ENCODE measurements around the gene MED15. TPM values are rescaled to one million over a fixed set of nuclear protein-coding genes. Genes with fewer than 3 reads are reported as not detected.

Gene MED15
- total RNA-seq, 3 donors from 2014 or later = 36.6 to 53.1 (median 52.3) TPM

GRCh38 chr22:20565761-20566160 lies 58.4 kb downstream of the MED15 start:
- H3K27ac ChIP-seq = peak overlapping the region in 1 of 2 donors; percentile 48
- H3K36me3 ChIP-seq = no peaks in the 10 kb centered on the region
- no peaks in the 10 kb centered on the region for H3K9me3 ChIP-seq
- TF ChIP-seq CTCF (IDR thresholded peaks at IDR 0.05) (no peak), POLR2A (IDR thresholded peaks at IDR 0.05) (no peak), POLR2AphosphoS5 (IDR thresholded peaks at IDR 0.05) (no peak)
- H3K4me1 ChIP-seq = peaks cover 8 to 34% of the 10 kb centered on the region in 2 donors
- no peaks in the 10 kb centered on the region for H3K27me3 ChIP-seq
- no peak overlapping the region for H3K4me3 ChIP-seq
- intact Hi-C loops (cut with DNase I; ENCODE audit: low total_unique reads) = no loop called here
- DNase-seq (ENCODE audit: low spot score in 2 of 2) = no peak

- TF ChIP-seq POLR2AphosphoS5 (IDR thresholded peaks at IDR 0.05) (no peak), POLR2A (IDR thresholded peaks at IDR 0.05) (no peak), CTCF (IDR thresholded peaks at IDR 0.05) (no peak)
- peak in 1 of 2 donors; percentile 47 for DNase-seq (ENCODE audit: low spot score in 2 of 2)
- Histone ChIP-seq H3K4me3 (no peak overlapping the region), H3K27ac (peak overlapping the region; percentile 49 to 85), H3K27me3 (no peaks in the 10 kb centered on the region), H3K9me3 (no peaks in the 10 kb centered on the region), H3K4me1 (peaks cover 8 to 34% of the 10 kb centered on the region in 2 donors), H3K36me3 (no peaks in the 10 kb centered on the region)
- intact Hi-C loops (cut with DNase I; ENCODE audit: low total_unique reads) = no loop called here
Measured at GRCh38 chr22:20566420-20567260, 59.2 kb downstream of the MED15 start.

GRCh38 chr22:20567371-20567847 lies 60.0 kb downstream of the MED15 start:
- H3K36me3 ChIP-seq = no peaks in the 10 kb centered on the region
- no peaks in the 10 kb centered on the region for H3K9me3 ChIP-seq
- intact Hi-C loops (cut with DNase I; ENCODE audit: low total_unique reads) = no loop called here
- DNase-seq (ENCODE audit: low spot score in 2 of 2) = peak in 1 of 2 donors; percentile 77
- H3K4me3 ChIP-seq = no peak overlapping the region
- no peaks in the 10 kb centered on the region for H3K27me3 ChIP-seq
- H3K4me1 ChIP-seq = peaks cover 8 to 34% of the 10 kb centered on the region in 2 donors
- peak overlapping the region; percentile 73 to 85 for H3K27ac ChIP-seq
- TF ChIP-seq CTCF (IDR thresholded peaks at IDR 0.05) (no peak), POLR2AphosphoS5 (IDR thresholded peaks at IDR 0.05) (no peak)

- DNase-seq (ENCODE audit: low spot score in 2 of 2) = no peak
- intact Hi-C loops (cut with DNase I; ENCODE audit: low total_unique reads) = no loop called here
- Histone ChIP-seq H3K4me1 (peaks cover 8 to 34% of the 10 kb centered on the region in 2 donors), H3K27me3 (no peaks in the 10 kb centered on the region), H3K36me3 (no peaks in the 10 kb centered on the region), H3K4me3 (no peak overlapping the region), H3K27ac (peak overlapping the region; percentile 73 to 85), H3K9me3 (no peaks in the 10 kb centered on the region)
- TF ChIP-seq POLR2A (IDR thresholded peaks at IDR 0.05) = no peak
- TF ChIP-seq POLR2AphosphoS5 (IDR thresholded peaks at IDR 0.05) = no peak
- TF ChIP-seq CTCF (IDR thresholded peaks at IDR 0.05) = no peak
Measured at GRCh38 chr22:20567993-20568417, 60.6 kb downstream of the MED15 start.

DNA sequence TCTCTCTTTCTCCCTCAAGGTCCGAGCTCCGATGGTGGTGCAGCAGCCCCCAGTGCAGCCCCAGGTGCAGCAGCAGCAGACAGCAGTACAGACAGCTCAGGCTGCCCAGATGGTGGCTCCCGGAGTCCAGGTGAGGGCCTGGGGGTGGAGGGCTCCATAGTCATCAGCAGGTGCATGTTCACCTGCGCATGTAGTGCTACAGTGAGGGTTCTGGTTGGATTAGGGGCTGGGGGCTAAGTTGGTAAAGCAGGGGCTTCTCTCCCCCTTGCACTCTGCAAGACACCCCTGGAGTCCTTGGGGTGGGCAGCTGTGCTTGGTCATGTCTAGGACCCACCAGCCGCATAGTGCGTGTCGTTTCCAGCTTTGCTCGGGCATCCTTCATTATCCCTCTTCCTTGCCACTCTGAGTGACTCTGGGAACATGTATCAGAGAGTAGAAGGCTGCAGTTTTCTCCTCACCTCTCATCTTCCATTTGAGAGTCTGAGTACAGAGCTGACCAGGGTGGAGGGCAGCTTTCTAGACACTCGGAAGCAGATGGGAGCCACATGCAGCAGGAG lies 61.2 kb downstream of the MED15 start:
- no peaks in the 10 kb centered on the region for H3K36me3 ChIP-seq
- intact Hi-C loops (cut with DNase I; ENCODE audit: low total_unique reads) = no loop called here
- no peak for TF ChIP-seq POLR2A (IDR thresholded peaks at IDR 0.05)
- no peak for TF ChIP-seq CTCF (IDR thresholded peaks at IDR 0.05)
- H3K27me3 ChIP-seq = no peaks in the 10 kb centered on the region
- no peak for DNase-seq (ENCODE audit: low spot score in 2 of 2)
- H3K4me3 ChIP-seq = no peak overlapping the region
- H3K27ac ChIP-seq = peak overlapping the region; percentile 73 to 85
- no peaks in the 10 kb centered on the region for H3K9me3 ChIP-seq
- H3K4me1 ChIP-seq = peaks cover 8 to 34% of the 10 kb centered on the region in 2 donors
